HG02642 (cell line): ENCODE measurements around the gene ZCCHC14.
"Not testable (repeated sequence)": the region's sequence is repeated elsewhere in the genome, so short reads cannot be mapped to it uniquely, and the experiment has no call there.

Experiments used
- ATAC-seq: cut with Tn5 transposase; IDR thresholded peaks from one replicate; pipeline ENCODE4 v1.9.1; 2021; ENCODE audit warnings: mild to moderate bottlenecking; ENCODE audit not compliant: unreplicated experiment, poor library complexity

Gene ZCCHC14

DNA sequence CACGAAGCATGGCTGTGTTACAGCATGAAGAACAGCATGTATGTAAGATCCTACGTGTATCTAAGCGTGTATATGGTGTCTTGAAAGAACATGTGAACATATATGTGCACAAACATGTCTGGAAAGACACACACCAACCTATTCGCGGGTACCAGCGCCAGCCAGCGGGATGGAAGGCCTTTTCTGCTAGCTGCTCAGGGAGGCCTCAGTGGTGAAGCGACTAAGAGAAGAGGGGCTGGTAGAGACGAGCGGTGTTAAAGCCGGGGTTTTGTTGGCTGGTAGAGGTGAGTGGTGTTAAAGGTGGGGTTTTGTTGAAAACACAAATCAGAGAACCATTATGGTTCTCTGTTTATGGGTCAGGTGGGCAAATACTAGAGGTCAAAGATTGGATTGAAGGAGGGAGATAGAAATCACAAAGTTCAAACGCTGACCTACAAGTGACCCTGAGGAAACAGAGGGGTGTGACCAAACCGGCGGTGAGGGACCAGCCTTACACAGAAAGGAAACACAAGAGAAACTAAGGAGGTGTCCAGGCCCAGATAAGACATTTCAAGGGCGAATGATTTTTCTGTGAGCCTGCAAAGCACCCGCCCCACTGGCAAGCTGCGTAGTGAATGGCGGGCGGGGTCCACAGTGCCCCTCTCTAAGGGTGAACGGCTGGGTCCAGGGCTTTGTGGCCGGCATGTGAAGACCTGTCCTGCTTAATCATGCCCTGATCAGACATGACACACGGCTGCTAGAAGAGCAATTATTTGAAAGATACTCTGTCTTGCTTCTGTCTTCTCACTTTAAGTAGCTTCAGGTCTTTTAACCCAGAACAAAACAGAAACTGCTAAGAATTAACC, 8.1 kb downstream of the ZCCHC14 start:
- ATAC-seq, result no peak

- ATAC-seq, result no peak
Measured at GRCh38 chr16:87483481-87483880, 9.3 kb downstream of the ZCCHC14 start.

GRCh38 chr16:87482670-87483069, 10.2 kb downstream of the ZCCHC14 start:
- not testable (repeated sequence) for ATAC-seq

- no peak for ATAC-seq
Measured at GRCh38 chr16:87482266-87482665, 10.6 kb downstream of the ZCCHC14 start.

DNA sequence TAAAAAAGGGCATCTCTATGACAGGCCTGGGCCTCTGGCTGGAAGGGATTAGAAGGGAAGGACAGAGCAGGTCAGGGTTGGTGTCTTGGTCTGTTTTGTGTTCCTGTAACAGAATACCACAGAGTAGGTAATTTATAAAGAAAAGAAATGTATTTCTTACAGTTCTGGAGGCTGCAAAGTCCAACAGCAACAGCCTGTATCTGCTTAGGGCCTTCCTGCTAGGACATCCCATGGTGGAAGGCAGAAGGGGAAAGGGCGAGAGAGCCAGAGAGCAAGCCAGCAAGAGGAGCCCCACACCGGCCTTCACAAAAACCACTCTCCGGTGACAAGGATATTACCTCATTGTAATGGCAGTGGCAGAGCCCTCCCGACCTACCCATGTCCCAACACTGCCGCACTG, 11.1 kb downstream of the ZCCHC14 start:
- not testable (repeated sequence) for ATAC-seq

DNA sequence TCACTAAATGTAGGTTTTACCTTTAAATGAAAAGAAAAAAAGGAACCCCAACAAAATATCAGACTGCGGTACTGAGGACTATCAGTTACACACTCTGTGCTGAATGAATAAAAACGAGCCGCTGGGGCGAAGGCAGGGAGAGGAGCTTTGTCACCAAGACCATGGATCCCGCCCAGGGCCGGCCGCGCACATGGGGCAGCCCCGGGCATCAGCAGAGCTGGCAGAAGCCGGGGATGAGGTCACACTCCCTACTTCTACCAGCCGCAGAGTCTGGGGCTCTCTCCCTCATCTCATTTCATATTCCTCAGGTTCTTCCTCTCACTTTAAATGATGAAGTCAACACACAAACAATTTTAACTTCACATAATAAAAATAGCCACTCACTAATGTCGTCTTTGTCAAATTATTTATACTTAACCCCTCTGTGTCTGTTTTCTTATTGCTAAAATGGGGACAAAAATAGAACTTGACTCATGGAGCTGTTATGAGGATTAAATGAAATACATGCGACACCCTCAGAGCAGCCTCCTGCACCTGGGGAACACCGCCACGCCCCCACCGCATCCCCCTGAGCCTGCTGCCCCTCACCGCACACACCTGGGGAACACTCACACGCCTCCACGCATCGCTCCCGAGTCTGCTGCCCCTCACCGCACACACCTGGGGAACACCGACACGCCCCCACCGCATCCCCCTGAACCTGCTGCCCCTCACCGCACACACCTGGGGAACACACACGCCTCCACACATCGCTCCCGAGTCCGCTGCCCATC, 15.4 kb downstream of the ZCCHC14 start:
- not testable (repeated sequence) for ATAC-seq

DNA sequence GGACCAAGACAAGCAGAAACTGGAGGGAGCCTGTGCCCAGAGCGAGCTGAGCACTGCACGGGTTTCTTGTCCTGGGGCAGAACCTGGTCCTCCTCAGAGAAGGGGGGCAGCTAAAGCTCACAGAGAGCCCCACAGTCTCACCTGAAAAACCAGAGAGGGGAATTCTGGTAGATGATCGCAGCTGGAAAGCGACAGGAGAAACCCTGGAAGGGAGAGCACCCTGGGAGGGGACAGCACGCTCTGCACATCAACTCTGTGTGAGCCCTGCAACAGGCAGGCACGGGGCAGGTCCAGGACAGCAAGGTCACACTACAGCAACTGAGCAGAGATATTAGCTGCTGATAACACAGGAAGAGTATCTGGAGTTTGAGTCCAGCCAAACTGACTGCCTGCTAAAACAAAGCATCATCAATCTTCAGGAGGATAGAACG, 18.2 kb downstream of the ZCCHC14 start:
- no peak for ATAC-seq

DNA sequence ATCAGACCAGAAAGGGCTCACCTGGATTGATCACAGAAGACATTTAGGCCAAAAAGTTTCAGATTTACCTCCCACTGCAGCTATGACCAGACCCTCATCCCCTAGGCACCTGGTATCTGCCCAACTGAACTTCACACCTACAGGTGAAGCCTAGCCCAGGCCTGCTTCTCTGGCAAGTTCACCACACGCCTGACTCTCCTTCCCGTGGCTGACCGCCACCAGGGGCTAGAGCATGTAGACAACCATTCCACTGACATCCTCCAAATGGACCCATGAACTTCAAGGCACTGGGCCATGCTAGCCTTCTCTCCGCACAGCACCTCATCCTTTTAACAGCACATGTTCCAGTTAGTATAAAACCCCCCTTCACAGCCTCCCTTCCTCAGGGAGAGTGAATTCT, 18.8 kb downstream of the ZCCHC14 start:
- no peak for ATAC-seq

- ATAC-seq, result no peak
Measured at GRCh38 chr16:87472935-87473334, 19.9 kb downstream of the ZCCHC14 start.

- ATAC-seq, result no peak
Measured at GRCh38 chr16:87472142-87472778, 20.6 kb downstream of the ZCCHC14 start.

GRCh38 chr16:87471278-87472141, 21.3 kb downstream of the ZCCHC14 start:
- ATAC-seq, result no peak

- no peak for ATAC-seq
Measured at GRCh38 chr16:87470332-87470731, 22.5 kb downstream of the ZCCHC14 start.

- no peak for ATAC-seq
Measured at GRCh38 chr16:87469169-87469568, 23.7 kb downstream of the ZCCHC14 start.

- ATAC-seq, result no peak
Measured at GRCh38 chr16:87468550-87468949, 24.3 kb downstream of the ZCCHC14 start.

GRCh38 chr16:87466975-87467501, 25.8 kb downstream of the ZCCHC14 start:
- no peak for ATAC-seq

GRCh38 chr16:87465879-87466278, 26.9 kb downstream of the ZCCHC14 start:
- ATAC-seq, result no peak

- ATAC-seq, result no peak
Measured at GRCh38 chr16:87465306-87465705, 27.5 kb downstream of the ZCCHC14 start.

- peak; percentile 53 for ATAC-seq
Measured at GRCh38 chr16:87464691-87465300, 28.0 kb downstream of the ZCCHC14 start.
